ENCODE data around the gene NOTCH1.

DNA sequence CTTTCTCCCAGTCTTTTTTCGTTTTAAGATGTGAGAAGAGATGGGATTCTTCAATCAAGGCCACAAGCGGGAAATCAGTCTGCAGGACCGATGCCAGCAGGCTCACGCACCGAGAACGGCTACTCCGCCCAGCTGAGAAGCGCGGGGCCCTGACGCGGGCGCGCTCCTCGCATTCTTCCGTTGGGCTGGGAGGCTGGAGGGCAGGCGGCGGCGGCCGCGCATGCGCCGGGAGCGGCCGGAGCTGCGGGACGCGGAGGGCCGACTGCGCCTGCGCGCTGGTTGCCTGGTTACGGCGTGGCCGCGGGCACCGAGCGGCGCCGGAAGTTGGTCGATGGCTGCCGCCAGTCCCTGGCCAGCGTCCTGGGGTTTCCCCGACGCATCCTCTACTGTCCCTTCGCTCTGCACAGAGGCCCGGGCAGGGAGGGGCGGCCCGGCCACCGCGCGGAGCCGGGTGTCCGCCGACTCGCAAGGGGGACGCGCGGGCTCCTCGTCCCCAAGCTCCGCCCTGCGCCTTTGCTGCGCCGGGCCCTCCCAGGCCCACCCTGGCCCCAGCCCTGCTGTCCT lies 62.2 kb downstream of the NOTCH1 start:
- TF ChIP-seq POLR2AphosphoS5 (IDR thresholded peaks at IDR 0.05; ENCODE audit: low read depth) (peak; percentile 68), GABPA (IDR thresholded peaks at IDR 0.05; ENCODE audit: low read depth) (no peak), SPI1 (IDR thresholded peaks at IDR 0.05; ENCODE audit: borderline replicate concordance, low read depth) (no peak)
- TF ChIP-seq, protein P1, sequence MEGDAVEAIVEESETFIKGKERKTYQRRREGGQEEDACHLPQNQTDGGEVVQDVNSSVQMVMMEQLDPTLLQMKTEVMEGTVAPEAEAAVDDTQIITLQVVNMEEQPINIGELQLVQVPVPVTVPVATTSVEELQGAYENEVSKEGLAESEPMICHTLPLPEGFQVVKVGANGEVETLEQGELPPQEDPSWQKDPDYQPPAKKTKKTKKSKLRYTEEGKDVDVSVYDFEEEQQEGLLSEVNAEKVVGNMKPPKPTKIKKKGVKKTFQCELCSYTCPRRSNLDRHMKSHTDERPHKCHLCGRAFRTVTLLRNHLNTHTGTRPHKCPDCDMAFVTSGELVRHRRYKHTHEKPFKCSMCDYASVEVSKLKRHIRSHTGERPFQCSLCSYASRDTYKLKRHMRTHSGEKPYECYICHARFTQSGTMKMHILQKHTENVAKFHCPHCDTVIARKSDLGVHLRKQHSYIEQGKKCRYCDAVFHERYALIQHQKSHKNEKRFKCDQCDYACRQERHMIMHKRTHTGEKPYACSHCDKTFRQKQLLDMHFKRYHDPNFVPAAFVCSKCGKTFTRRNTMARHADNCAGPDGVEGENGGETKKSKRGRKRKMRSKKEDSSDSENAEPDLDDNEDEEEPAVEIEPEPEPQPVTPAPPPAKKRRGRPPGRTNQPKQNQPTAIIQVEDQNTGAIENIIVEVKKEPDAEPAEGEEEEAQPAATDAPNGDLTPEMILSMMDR (IDR thresholded peaks at IDR 0.05; ENCODE audit: insufficient read depth, low read length), result no peak
- TF ChIP-seq, protein P2, sequence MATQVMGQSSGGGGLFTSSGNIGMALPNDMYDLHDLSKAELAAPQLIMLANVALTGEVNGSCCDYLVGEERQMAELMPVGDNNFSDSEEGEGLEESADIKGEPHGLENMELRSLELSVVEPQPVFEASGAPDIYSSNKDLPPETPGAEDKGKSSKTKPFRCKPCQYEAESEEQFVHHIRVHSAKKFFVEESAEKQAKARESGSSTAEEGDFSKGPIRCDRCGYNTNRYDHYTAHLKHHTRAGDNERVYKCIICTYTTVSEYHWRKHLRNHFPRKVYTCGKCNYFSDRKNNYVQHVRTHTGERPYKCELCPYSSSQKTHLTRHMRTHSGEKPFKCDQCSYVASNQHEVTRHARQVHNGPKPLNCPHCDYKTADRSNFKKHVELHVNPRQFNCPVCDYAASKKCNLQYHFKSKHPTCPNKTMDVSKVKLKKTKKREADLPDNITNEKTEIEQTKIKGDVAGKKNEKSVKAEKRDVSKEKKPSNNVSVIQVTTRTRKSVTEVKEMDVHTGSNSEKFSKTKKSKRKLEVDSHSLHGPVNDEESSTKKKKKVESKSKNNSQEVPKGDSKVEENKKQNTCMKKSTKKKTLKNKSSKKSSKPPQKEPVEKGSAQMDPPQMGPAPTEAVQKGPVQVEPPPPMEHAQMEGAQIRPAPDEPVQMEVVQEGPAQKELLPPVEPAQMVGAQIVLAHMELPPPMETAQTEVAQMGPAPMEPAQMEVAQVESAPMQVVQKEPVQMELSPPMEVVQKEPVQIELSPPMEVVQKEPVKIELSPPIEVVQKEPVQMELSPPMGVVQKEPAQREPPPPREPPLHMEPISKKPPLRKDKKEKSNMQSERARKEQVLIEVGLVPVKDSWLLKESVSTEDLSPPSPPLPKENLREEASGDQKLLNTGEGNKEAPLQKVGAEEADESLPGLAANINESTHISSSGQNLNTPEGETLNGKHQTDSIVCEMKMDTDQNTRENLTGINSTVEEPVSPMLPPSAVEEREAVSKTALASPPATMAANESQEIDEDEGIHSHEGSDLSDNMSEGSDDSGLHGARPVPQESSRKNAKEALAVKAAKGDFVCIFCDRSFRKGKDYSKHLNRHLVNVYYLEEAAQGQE (IDR thresholded peaks at IDR 0.05; ENCODE audit: insufficient replicate concordance, low read depth), result peak; percentile 58

All from HL-60 (cell line).